ENCODE results near the gene SORCS2.

SORCS2 gene

GRCh38 chr4:7530932-7531639 is 338.7 kb downstream of the SORCS2 start:
- H3K27ac ChIP-seq, result no peak overlapping the region
- TF ChIP-seq EZH2 (IDR thresholded peaks at IDR 0.05), result no peak
- TF ChIP-seq POLR2AphosphoS5 (IDR thresholded peaks at IDR 0.05; ENCODE audit: borderline replicate concordance, low read depth, low read length), result no peak
- no peak for TF ChIP-seq FOXP2 (optimal IDR thresholded peaks at IDR 0.05; ENCODE audit: control extremely low read depth, extremely low read length, insufficient read depth)
- H3K36me3 ChIP-seq (ENCODE audit: insufficient read depth, low read length), result no peaks in the 10 kb centered on the region
- no peak overlapping the region for H3K9ac ChIP-seq (ENCODE audit: insufficient read length)
- no peak overlapping the region for H3K4me3 ChIP-seq
- no peaks in the 10 kb centered on the region for H3K9me3 ChIP-seq (ENCODE audit: low read depth, low read length)
- no peak for DNase-seq (ENCODE audit: low read depth, low spot score)

GRCh38 chr4:7531640-7531994 is 339.3 kb downstream of the SORCS2 start:
- no peak overlapping the region for H3K4me3 ChIP-seq
- TF ChIP-seq FOXP2 (optimal IDR thresholded peaks at IDR 0.05; ENCODE audit: control extremely low read depth, extremely low read length, insufficient read depth) (no peak), POLR2AphosphoS5 (IDR thresholded peaks at IDR 0.05; ENCODE audit: borderline replicate concordance, low read depth, low read length) (no peak), EZH2 (IDR thresholded peaks at IDR 0.05) (no peak)
- H3K27ac ChIP-seq, result no peak overlapping the region
- H3K9ac ChIP-seq (ENCODE audit: insufficient read length), result no peak overlapping the region
- no peaks in the 10 kb centered on the region for H3K9me3 ChIP-seq (ENCODE audit: low read depth, low read length)
- no peak for DNase-seq (ENCODE audit: low read depth, low spot score)
- H3K36me3 ChIP-seq (ENCODE audit: insufficient read depth, low read length), result no peaks in the 10 kb centered on the region

- Histone ChIP-seq H3K27ac (no peak overlapping the region), H3K9me3 (ENCODE audit: low read depth, low read length) (no peaks in the 10 kb centered on the region), H3K9ac (ENCODE audit: insufficient read length) (no peak overlapping the region), H3K4me3 (no peak overlapping the region), H3K36me3 (ENCODE audit: insufficient read depth, low read length) (no peaks in the 10 kb centered on the region)
- no peak for DNase-seq (ENCODE audit: low read depth, low spot score)
- TF ChIP-seq POLR2AphosphoS5 (IDR thresholded peaks at IDR 0.05; ENCODE audit: borderline replicate concordance, low read depth, low read length) (no peak), EZH2 (IDR thresholded peaks at IDR 0.05) (no peak), FOXP2 (optimal IDR thresholded peaks at IDR 0.05; ENCODE audit: control extremely low read depth, extremely low read length, insufficient read depth) (no peak)
Measured at GRCh38 chr4:7532043-7532442, 339.7 kb downstream of the SORCS2 start.

GRCh38 chr4:7533267-7533666 is 340.9 kb downstream of the SORCS2 start:
- Histone ChIP-seq H3K9me3 (ENCODE audit: low read depth, low read length) (no peaks in the 10 kb centered on the region), H3K4me3 (no peak overlapping the region), H3K36me3 (ENCODE audit: insufficient read depth, low read length) (no peaks in the 10 kb centered on the region), H3K9ac (ENCODE audit: insufficient read length) (no peak overlapping the region), H3K27ac (no peak overlapping the region)
- no peak for DNase-seq (ENCODE audit: low read depth, low spot score)
- no peak for TF ChIP-seq POLR2AphosphoS5 (IDR thresholded peaks at IDR 0.05; ENCODE audit: borderline replicate concordance, low read depth, low read length)
- no peak for TF ChIP-seq EZH2 (IDR thresholded peaks at IDR 0.05)
- no peak for TF ChIP-seq FOXP2 (optimal IDR thresholded peaks at IDR 0.05; ENCODE audit: control extremely low read depth, extremely low read length, insufficient read depth)

GRCh38 chr4:7535094-7535493 is 342.8 kb downstream of the SORCS2 start:
- Histone ChIP-seq H3K9ac (ENCODE audit: insufficient read length) (no peak overlapping the region), H3K4me3 (no peak overlapping the region), H3K9me3 (ENCODE audit: low read depth, low read length) (no peaks in the 10 kb centered on the region), H3K27ac (no peak overlapping the region), H3K36me3 (ENCODE audit: insufficient read depth, low read length) (no peaks in the 10 kb centered on the region)
- no peak for DNase-seq (ENCODE audit: low read depth, low spot score)
- TF ChIP-seq EZH2 (IDR thresholded peaks at IDR 0.05) (no peak), FOXP2 (optimal IDR thresholded peaks at IDR 0.05; ENCODE audit: control extremely low read depth, extremely low read length, insufficient read depth) (no peak)

GRCh38 chr4:7535619-7536018 is 343.3 kb downstream of the SORCS2 start:
- no peak for DNase-seq (ENCODE audit: low read depth, low spot score)
- H3K36me3 ChIP-seq (ENCODE audit: insufficient read depth, low read length), result no peaks in the 10 kb centered on the region
- no peak overlapping the region for H3K27ac ChIP-seq
- H3K9ac ChIP-seq (ENCODE audit: insufficient read length), result no peak overlapping the region
- no peaks in the 10 kb centered on the region for H3K9me3 ChIP-seq (ENCODE audit: low read depth, low read length)
- no peak for TF ChIP-seq EZH2 (IDR thresholded peaks at IDR 0.05)
- TF ChIP-seq FOXP2 (optimal IDR thresholded peaks at IDR 0.05; ENCODE audit: control extremely low read depth, extremely low read length, insufficient read depth), result no peak
- H3K4me3 ChIP-seq, result no peak overlapping the region

GRCh38 chr4:7536876-7537275 is 344.5 kb downstream of the SORCS2 start:
- Histone ChIP-seq H3K36me3 (ENCODE audit: insufficient read depth, low read length) (no peaks in the 10 kb centered on the region), H3K9ac (ENCODE audit: insufficient read length) (no peak overlapping the region), H3K27ac (no peak overlapping the region), H3K4me3 (no peak overlapping the region), H3K9me3 (ENCODE audit: low read depth, low read length) (no peaks in the 10 kb centered on the region)
- TF ChIP-seq POLR2AphosphoS5 (IDR thresholded peaks at IDR 0.05; ENCODE audit: borderline replicate concordance, low read depth, low read length) (no peak), EZH2 (IDR thresholded peaks at IDR 0.05) (no peak), FOXP2 (optimal IDR thresholded peaks at IDR 0.05; ENCODE audit: control extremely low read depth, extremely low read length, insufficient read depth) (no peak)
- no peak for DNase-seq (ENCODE audit: low read depth, low spot score)

GRCh38 chr4:7537853-7538400 is 345.6 kb downstream of the SORCS2 start:
- Histone ChIP-seq H3K9me3 (ENCODE audit: low read depth, low read length) (no peaks in the 10 kb centered on the region), H3K27ac (no peak overlapping the region), H3K36me3 (ENCODE audit: insufficient read depth, low read length) (no peaks in the 10 kb centered on the region), H3K4me3 (no peak overlapping the region), H3K9ac (ENCODE audit: insufficient read length) (no peak overlapping the region)
- no peak for TF ChIP-seq EZH2 (IDR thresholded peaks at IDR 0.05)
- no peak for TF ChIP-seq FOXP2 (optimal IDR thresholded peaks at IDR 0.05; ENCODE audit: control extremely low read depth, extremely low read length, insufficient read depth)
- no peak for DNase-seq (ENCODE audit: low read depth, low spot score)

- H3K4me3 ChIP-seq, result no peak overlapping the region
- H3K36me3 ChIP-seq (ENCODE audit: insufficient read depth, low read length), result no peaks in the 10 kb centered on the region
- H3K9me3 ChIP-seq (ENCODE audit: low read depth, low read length), result no peaks in the 10 kb centered on the region
- TF ChIP-seq FOXP2 (optimal IDR thresholded peaks at IDR 0.05; ENCODE audit: control extremely low read depth, extremely low read length, insufficient read depth) (no peak), EZH2 (IDR thresholded peaks at IDR 0.05) (no peak), POLR2AphosphoS5 (IDR thresholded peaks at IDR 0.05; ENCODE audit: borderline replicate concordance, low read depth, low read length) (no peak)
- no peak overlapping the region for H3K27ac ChIP-seq
- no peak overlapping the region for H3K9ac ChIP-seq (ENCODE audit: insufficient read length)
- no peak for DNase-seq (ENCODE audit: low read depth, low spot score)
Measured at GRCh38 chr4:7538518-7538917, 346.2 kb downstream of the SORCS2 start.

All from SK-N-MC (cell line).